GM18858 (cell line): ENCODE results near the gene GRAMD2A.

Experiments used
- ATAC-seq: cut with Tn5 transposase; IDR thresholded peaks from one replicate; pipeline ENCODE4 v1.9.1; 2021; ENCODE audit not compliant: unreplicated experiment

The GRAMD2A gene

GRCh38 chr15:72220687-72221086, 23.1 kb upstream of the GRAMD2A start:
- ATAC-seq, result no peak

GRCh38 chr15:72217216-72217615, 19.6 kb upstream of the GRAMD2A start:
- no peak for ATAC-seq

- ATAC-seq, result no peak
Observed at GRCh38 chr15:72216079-72216478, 18.5 kb upstream of the GRAMD2A start.

- no peak for ATAC-seq
Observed at GRCh38 chr15:72207558-72208085, 10.0 kb upstream of the GRAMD2A start.

- no peak for ATAC-seq
Observed at GRCh38 chr15:72206677-72207000, 9.1 kb upstream of the GRAMD2A start.

- ATAC-seq, result no peak
Observed at GRCh38 chr15:72205896-72206676, 8.5 kb upstream of the GRAMD2A start.

- ATAC-seq, result no peak
Observed at GRCh38 chr15:72205273-72205672, 7.7 kb upstream of the GRAMD2A start.

- ATAC-seq, result no peak
Observed at GRCh38 chr15:72203507-72203837, 5.9 kb upstream of the GRAMD2A start.

- ATAC-seq, result no peak
Observed at GRCh38 chr15:72202801-72203506, 5.4 kb upstream of the GRAMD2A start.

- no peak for ATAC-seq
Observed at GRCh38 chr15:72202302-72202701, 4.7 kb upstream of the GRAMD2A start.

GRCh38 chr15:72201391-72201921, 3.9 kb upstream of the GRAMD2A start:
- no peak for ATAC-seq

- ATAC-seq, result no peak
Observed at GRCh38 chr15:72200395-72201237, 3.0 kb upstream of the GRAMD2A start.

- no peak for ATAC-seq
Observed at GRCh38 chr15:72199721-72200212, 2.2 kb upstream of the GRAMD2A start.

- no peak for ATAC-seq
Observed at GRCh38 chr15:72199205-72199515, 1.6 kb upstream of the GRAMD2A start.

GRCh38 chr15:72198356-72199204, 993 bp upstream of the GRAMD2A start:
- no peak for ATAC-seq

GRCh38 chr15:72197041-72197459, 537 bp downstream of the GRAMD2A start:
- ATAC-seq, result no peak

- no peak for ATAC-seq
Observed at GRCh38 chr15:72196409-72197040, 1.1 kb downstream of the GRAMD2A start.

GRCh38 chr15:72195101-72195511, 2.5 kb downstream of the GRAMD2A start:
- ATAC-seq, result no peak

- ATAC-seq, result no peak
Observed at GRCh38 chr15:72193836-72194396, 3.7 kb downstream of the GRAMD2A start.

- no peak for ATAC-seq
Observed at GRCh38 chr15:72192416-72192815, 5.2 kb downstream of the GRAMD2A start.
